HepG2 (cell line): Measurements from ENCODE around the gene PGC. TPM values are rescaled to one million over a fixed set of nuclear protein-coding genes. Genes with fewer than 3 reads are reported as not detected.

Experiments
- ATF7-NPFF ChIP-seq: sonication (generic); formaldehyde crosslinking; IDR thresholded peaks from 2 replicates; pipeline ENCODE4 v1.8.1; 2023; ENCODE audit warnings: mild to moderate bottlenecking, low read depth, missing genetic modification reagents, moderate library complexity
- BRD4 ChIP-seq: sonication (generic); formaldehyde crosslinking; IDR thresholded peaks from 2 replicates; pipeline ENCODE4 v1.4.0; 2020; ENCODE audit warnings: missing genetic modification reagents
- GFI1 ChIP-seq: sonication (generic); formaldehyde crosslinking; IDR thresholded peaks from 2 replicates; pipeline ENCODE4 v1.5.0; 2020; ENCODE audit warnings: missing genetic modification reagents, mild to moderate bottlenecking, borderline replicate concordance
- HDAC2 ChIP-seq: sonication (generic); formaldehyde crosslinking; IDR thresholded peaks from 2 replicates; pipeline ENCODE4 v1.4.0; 2020; ENCODE audit warnings: missing genetic modification reagents
- HNRNPLL ChIP-seq: fragments of 200-400 bp; formaldehyde crosslinking; IDR thresholded peaks from 2 replicates; pipeline ENCODE4 v1.6.1; 2017; ENCODE audit warnings: mild to moderate bottlenecking, low read depth, low read length; ENCODE audit not compliant: poor library complexity, severe bottlenecking
- JARID2 ChIP-seq: sonication (generic); formaldehyde crosslinking; IDR thresholded peaks from 2 replicates; pipeline ENCODE4 v1.8.1; 2023; ENCODE audit warnings: missing genetic modification reagents, inconsistent platforms; ENCODE audit not compliant: insufficient replicate concordance
- MIXL1 ChIP-seq: IDR thresholded peaks from 2 replicates; pipeline ENCODE4 v1.6.1; 2016
- NCOR1 ChIP-seq: fragments of 200-600 bp; sonication (generic); IDR thresholded peaks from 2 replicates; pipeline ENCODE4 v1.7.0; 2017; ENCODE audit warnings: antibody characterized with exemption, low read length, borderline replicate concordance
- NFE2 ChIP-seq: sonication (generic); formaldehyde crosslinking; IDR thresholded peaks from 2 replicates; pipeline ENCODE4 v1.4.0; 2020; ENCODE audit warnings: missing genetic modification reagents
- NFE2L2 ChIP-seq: fragments of 150-350 bp; IDR thresholded peaks from 2 replicates; pipeline ENCODE4 v1.6.1; 2014; ENCODE audit warnings: low read length
- NR2F6 ChIP-seq, 2 experiments: IDR thresholded peaks; 2 replicates each; pipeline ENCODE4 v1.6.1; 2016; ENCODE audit warnings: antibody characterized with exemption in 1 of 2, mild to moderate bottlenecking in 1 of 2
- PAF1 ChIP-seq: IDR thresholded peaks from 2 replicates; pipeline ENCODE4 v1.6.1; 2016; ENCODE audit warnings: missing genetic modification reagents, missing compliant biosample characterization
- PAX8 ChIP-seq: sonication (generic); formaldehyde crosslinking; IDR thresholded peaks from 2 replicates; pipeline ENCODE4 v1.8.0; 2022; ENCODE audit warnings: mild to moderate bottlenecking, missing genetic modification reagents, borderline replicate concordance
- POGZ ChIP-seq: sonication (generic); formaldehyde crosslinking; IDR thresholded peaks from 2 replicates; pipeline ENCODE4 v1.4.0; 2020; ENCODE audit warnings: mild to moderate bottlenecking, missing genetic modification reagents
- RXRA ChIP-seq: sonication (generic); formaldehyde crosslinking; IDR thresholded peaks from 2 replicates; pipeline ENCODE4 v1.5.1; 2020; ENCODE audit warnings: missing genetic modification reagents
- SMC3 ChIP-seq: IDR thresholded peaks from 2 replicates; pipeline ENCODE4 v1.6.1; 2011; ENCODE audit warnings: low read length, improper control_type of control experiment
- SP5 ChIP-seq: IDR thresholded peaks from 2 replicates; pipeline ENCODE4 v1.6.1; 2016; ENCODE audit warnings: low read depth, borderline replicate concordance
- ZBTB39 ChIP-seq: sonication (generic); formaldehyde crosslinking; IDR thresholded peaks from 2 replicates; pipeline ENCODE4 v1.5.0; 2020; ENCODE audit warnings: missing genetic modification reagents
- ZFP36L1 ChIP-seq: sonication (generic); formaldehyde crosslinking; IDR thresholded peaks from 2 replicates; pipeline ENCODE4 v1.8.0; 2022; ENCODE audit warnings: mild to moderate bottlenecking, missing genetic modification reagents, moderate library complexity
- ZNF235 ChIP-seq: sonication (generic); formaldehyde crosslinking; IDR thresholded peaks from 2 replicates; pipeline ENCODE4 v1.8.1; 2023; ENCODE audit warnings: mild to moderate bottlenecking, missing genetic modification reagents, borderline replicate concordance
- ZNF281 ChIP-seq: sonication (generic); formaldehyde crosslinking; IDR thresholded peaks from 2 replicates; pipeline ENCODE4 v1.4.0; 2020; ENCODE audit warnings: missing genetic modification reagents, borderline replicate concordance
- ZNF337 ChIP-seq: sonication (generic); formaldehyde crosslinking; IDR thresholded peaks from 2 replicates; pipeline ENCODE4 v1.5.1; 2020; ENCODE audit warnings: missing genetic modification reagents, low read depth, mild to moderate bottlenecking, borderline replicate concordance
- ZNF576 ChIP-seq: sonication (generic); formaldehyde crosslinking; IDR thresholded peaks from 2 replicates; pipeline ENCODE4 v1.4.0; 2020; ENCODE audit warnings: mild to moderate bottlenecking, missing genetic modification reagents
- polyA plus RNA-seq, 8 experiments: library from polyadenylated mRNA; depleted of rRNA in 3 of 8; stranded (reverse) in 7 of 8; unstranded in 1 of 8; fragments of >200 nt; fragmentation: Illumina TruSeq in 4 of 8; extraction: Trizol in 4 of 8; gene quantifications; 2 replicates each; pipeline versions ENCODE4 v1.2.1 to v1.2.3, GENCODE V29; 2011 to 2016; ENCODE audit warnings: low read depth in 4 of 8, missing spikeins in 1 of 8, mixed read lengths in 1 of 8; ENCODE audit not compliant: insufficient read depth in 1 of 8
- total RNA-seq, 5 experiments: library from RNA; depleted of rRNA; stranded (reverse); fragments of >200 nt; fragmentation: Illumina TruSeq; extraction: Trizol; gene quantifications; 2 replicates each; pipeline ENCODE4 v1.2.3, GENCODE V29; 2016; ENCODE audit warnings: low read depth in 1 of 5

Gene PGC
- total and polyA plus RNA-seq, 2 of the 13 experiments (the other 11 are each of a cell fraction or from before 2014, with no cell fraction given): 426 to 502 TPM

DNA sequence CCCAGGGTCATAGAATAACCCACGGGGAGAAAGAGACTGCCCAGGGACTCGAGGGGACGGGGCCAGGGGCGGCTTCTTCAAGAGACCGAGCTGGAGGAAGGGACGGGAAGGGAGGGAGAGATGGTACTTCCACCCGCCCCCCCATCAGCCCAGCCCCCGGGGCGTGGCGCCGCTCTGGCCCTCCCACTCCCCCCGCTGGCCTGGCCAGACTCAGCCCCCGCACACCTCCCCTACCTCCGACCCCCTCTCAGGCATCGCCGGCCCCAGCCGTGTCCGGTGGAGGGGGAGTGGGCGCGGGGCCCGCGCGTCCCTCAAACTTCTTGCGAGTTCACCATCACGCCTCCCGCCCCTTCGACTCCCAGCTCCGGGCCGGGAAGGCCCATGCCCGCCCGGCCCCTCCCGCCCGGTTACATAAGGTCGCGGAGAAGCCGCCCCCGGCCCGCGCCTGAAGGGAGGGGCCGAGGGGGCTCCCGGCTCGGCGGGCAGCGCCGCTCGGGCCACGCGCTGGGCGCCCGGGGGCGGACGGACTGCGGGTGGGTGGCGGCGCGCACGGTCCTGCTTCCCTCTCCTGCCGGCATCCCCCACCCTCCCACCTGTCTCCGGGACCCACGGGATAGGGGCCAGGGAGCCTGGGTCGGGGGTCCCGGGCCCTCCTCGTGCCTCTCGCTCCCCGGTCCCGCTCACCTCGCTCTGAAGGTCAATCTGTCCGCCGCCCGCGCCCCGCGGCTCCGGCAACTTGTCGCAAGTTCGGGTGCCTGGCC is 12.4 kb downstream of the PGC start (continued):
- peak; percentile 26; the same call in 1 of the 2 replicates for TF ChIP-seq ZNF281 (CRISPR knock-in tag)
- no peak for TF ChIP-seq ZFP36L1
- TF ChIP-seq NCOR1: no peak
- 0 out of 2 replicates have a peak, but pooled peaks have one; percentile 23 for TF ChIP-seq ZBTB39 (CRISPR knock-in tag)
- no peak for TF ChIP-seq HDAC2 (CRISPR knock-in tag)
- TF ChIP-seq PAX8 (CRISPR knock-in tag): 0 out of 2 replicates have a peak, but pooled peaks have one; percentile 53
- no peak for TF ChIP-seq BRD4 (CRISPR knock-in tag)
- TF ChIP-seq NR2F6 (IDR thresholded peaks at IDR 0.05): no peak
- peak; percentile 10; the same call in 1 of the 2 replicates for TF ChIP-seq NR2F6 (CRISPR knock-in tag; IDR thresholded peaks at IDR 0.05)
- no peak for TF ChIP-seq SP5 (CRISPR knock-in tag)
- TF ChIP-seq SMC3: no peak
- no peak for TF ChIP-seq ZNF576 (CRISPR knock-in tag)
- no peak for TF ChIP-seq ZNF337 (CRISPR knock-in tag)
- no peak for TF ChIP-seq MIXL1 (CRISPR knock-in tag)
- TF ChIP-seq ATF7-NPFF (CRISPR knock-in tag): no peak
- no peak for TF ChIP-seq ZNF235 (CRISPR knock-in tag)
- peak; percentile 46; the same call in 1 of the 2 replicates for TF ChIP-seq GFI1 (CRISPR knock-in tag)
- TF ChIP-seq NFE2 (CRISPR knock-in tag): no peak
- TF ChIP-seq NFE2L2: no peak
- peak; percentile 47 for TF ChIP-seq RXRA
- TF ChIP-seq JARID2: no peak
- no peak for TF ChIP-seq PAF1 (CRISPR knock-in tag)
- no peak for TF ChIP-seq HNRNPLL
- TF ChIP-seq POGZ (CRISPR knock-in tag): 0 out of 2 replicates have a peak, but pooled peaks have one; percentile 11
